ENCODE measurements around the gene ORC3. TPM values are rescaled to one million over a fixed set of nuclear protein-coding genes. Genes with fewer than 3 reads are reported as not detected.
"Not testable (repeated sequence)": the region's sequence is repeated elsewhere in the genome, so short reads cannot be mapped to it uniquely, and the experiment has no call there.

Gene ORC3
- total RNA-seq, 4 donors from 2014 or later = 11.4 to 21.6 (median 13.9) TPM

DNA sequence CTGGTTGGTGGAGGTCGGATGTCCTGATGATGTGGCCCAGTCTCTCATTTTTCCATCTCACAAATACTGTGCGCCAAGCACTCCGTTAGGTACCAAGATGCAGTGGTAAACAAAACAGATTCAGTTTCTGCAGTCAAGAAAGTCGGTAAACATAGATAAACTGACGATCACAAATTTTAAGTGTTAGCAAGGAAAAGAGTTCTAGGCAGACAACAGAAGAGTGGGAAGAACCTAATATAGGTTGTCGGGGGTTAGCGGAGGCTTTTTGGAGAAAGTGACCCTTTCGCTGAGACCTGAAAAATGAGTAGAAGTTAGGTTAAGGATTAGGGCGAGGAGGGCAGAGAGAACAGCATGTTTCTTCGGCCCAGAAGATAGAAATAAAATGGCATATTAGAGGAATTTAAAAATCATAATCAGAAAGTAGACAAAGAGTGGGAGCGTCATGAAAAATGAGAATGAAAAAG, 514 bp downstream of the ORC3 start:
- DNase-seq (ENCODE audit: low spot score) (no peak), ATAC-seq (ENCODE audit: low FRiP score) (no peak)
- TF ChIP-seq, protein P1, sequence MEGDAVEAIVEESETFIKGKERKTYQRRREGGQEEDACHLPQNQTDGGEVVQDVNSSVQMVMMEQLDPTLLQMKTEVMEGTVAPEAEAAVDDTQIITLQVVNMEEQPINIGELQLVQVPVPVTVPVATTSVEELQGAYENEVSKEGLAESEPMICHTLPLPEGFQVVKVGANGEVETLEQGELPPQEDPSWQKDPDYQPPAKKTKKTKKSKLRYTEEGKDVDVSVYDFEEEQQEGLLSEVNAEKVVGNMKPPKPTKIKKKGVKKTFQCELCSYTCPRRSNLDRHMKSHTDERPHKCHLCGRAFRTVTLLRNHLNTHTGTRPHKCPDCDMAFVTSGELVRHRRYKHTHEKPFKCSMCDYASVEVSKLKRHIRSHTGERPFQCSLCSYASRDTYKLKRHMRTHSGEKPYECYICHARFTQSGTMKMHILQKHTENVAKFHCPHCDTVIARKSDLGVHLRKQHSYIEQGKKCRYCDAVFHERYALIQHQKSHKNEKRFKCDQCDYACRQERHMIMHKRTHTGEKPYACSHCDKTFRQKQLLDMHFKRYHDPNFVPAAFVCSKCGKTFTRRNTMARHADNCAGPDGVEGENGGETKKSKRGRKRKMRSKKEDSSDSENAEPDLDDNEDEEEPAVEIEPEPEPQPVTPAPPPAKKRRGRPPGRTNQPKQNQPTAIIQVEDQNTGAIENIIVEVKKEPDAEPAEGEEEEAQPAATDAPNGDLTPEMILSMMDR (IDR thresholded peaks at IDR 0.05) = no peak

DNA sequence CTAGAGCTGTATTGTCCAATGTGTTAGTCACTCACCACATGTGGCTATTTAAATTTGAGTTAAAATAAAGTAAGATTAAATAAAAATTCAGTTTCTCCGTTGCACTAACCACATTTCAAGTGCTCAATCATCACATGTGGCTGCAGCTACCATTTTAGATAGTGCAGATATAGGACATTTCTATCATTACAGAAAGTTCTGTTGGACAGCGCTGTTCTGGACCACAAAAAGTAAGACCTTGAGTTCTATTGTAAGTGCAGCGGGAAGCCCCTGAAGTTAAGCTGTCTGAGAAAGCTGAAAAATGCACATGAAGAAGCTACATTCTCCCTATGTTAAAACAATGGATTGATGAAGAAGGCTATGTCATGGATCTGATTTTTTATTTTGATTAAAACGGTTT, 1.1 kb downstream of the ORC3 start:
- DNase-seq (ENCODE audit: low spot score) = no peak

DNA sequence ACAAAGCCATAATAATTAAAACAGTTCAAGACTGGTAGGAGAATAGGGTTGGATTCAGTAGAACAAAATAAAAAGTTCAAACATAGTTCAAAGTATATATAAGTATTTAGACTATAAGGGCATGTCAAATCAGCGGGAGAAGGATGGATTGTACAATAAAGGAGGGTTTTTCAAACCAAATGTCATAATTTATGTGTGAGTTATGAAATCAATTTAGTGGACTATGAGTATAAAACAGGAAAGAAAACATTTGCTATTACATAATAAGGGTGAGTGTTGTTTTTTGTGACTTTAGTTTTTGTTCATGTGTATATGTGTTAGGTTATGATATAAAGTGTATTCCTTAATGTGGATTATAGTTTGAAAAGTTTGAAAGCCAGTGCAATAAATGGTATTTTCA, 10.6 kb downstream of the ORC3 start:
- TF ChIP-seq, protein P1 (IDR thresholded peaks at IDR 0.05) = no peak

More for the DNA sequence above, 1.1 kb downstream of the ORC3 start:
- ATAC-seq (ENCODE audit: low FRiP score) = no peak
- TF ChIP-seq, protein P1 (IDR thresholded peaks at IDR 0.05) = no peak

DNA sequence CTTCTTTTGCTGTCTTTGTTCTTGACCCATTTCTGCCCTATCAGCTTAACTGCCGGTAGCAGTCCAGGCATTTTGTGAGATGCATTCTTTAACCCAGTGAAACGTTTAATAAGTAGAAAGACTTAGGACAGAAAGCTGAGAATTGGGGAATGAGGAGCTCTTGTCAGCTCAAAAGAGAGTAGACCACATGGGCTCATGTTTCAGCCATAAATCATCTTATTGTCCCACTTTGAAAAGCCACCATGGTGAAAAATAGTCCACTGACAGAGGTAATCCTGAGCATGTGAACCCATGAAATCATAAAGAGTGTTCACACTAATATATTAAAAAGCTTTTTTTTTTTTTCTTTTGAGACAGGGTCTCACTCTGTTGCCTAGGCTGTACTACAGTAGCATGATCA, 16.3 kb downstream of the ORC3 start:
- TF ChIP-seq, protein P1 (IDR thresholded peaks at IDR 0.05) = no peak
- DNase-seq (ENCODE audit: low spot score) (no peak), ATAC-seq (ENCODE audit: low FRiP score) (no peak)

More for the DNA sequence above, 10.6 kb downstream of the ORC3 start:
- ATAC-seq (ENCODE audit: low FRiP score) (no peak), DNase-seq (ENCODE audit: low spot score) (no peak)

DNA sequence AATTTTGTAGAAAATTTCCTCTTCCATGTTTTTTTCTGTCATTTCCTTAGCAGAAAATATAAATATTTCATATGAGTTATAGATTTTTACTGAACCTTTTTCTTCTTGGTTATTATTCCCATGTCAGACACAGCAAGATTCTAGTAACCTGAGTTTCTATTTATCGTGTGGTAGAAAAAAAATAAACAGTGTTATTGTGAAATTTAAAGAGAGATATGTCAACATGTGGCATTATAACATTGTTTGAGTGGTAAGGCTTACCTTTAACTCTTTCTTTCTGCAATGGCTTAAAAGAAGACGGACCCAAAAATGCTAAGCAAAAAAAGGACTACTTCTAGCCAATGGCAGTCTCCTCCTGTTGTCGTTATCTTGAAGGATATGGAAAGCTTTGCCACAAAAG, 18.9 kb downstream of the ORC3 start:
- ATAC-seq (ENCODE audit: low FRiP score) = no peak

DNA sequence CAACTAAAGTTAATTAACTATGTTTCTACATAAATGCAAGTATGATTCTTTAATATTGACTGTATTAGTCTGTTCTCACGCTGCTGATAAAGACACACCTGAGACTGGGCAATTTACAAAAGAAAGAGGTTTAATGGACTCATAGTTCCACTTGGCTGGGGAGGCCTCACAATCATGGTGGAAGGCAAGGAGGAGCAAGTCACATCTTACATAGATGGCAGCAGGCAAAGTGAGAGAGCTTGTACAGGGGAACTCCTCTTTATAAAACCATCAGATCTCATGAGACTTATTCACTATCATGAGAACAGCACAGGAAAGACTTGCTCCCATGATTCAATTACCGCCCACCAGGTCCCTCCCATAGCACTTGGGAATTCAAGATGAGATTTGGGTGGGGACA, 23.1 kb downstream of the ORC3 start:
- not testable (repeated sequence) for ATAC-seq (ENCODE audit: low FRiP score); DNase-seq (ENCODE audit: low spot score)

More for the DNA sequence above, 18.9 kb downstream of the ORC3 start:
- no peak for DNase-seq (ENCODE audit: low spot score)
- TF ChIP-seq, protein P1 (IDR thresholded peaks at IDR 0.05) = no peak

DNA sequence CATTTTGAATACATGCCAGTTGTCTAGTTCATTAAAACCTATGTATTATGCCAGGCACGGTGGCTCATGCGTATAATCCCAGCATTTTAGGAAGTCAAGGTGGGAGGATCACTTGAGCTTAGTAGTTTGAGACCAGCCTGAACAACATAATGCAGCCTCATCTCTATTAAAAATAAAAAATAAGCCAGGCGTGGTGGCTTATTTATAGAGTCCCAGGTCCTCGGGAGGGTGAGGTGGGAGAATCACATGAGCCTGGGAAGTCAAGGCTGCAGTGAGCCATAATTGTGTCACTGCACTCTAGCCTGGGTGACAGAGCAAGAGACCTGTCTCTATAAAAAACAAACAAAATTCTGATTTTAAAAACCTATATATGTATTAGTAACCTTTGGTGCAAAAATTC, 27.5 kb downstream of the ORC3 start:
- DNase-seq (ENCODE audit: low spot score) (no peak), ATAC-seq (ENCODE audit: low FRiP score) (no peak)
- TF ChIP-seq, protein P1 (IDR thresholded peaks at IDR 0.05) = no peak

DNA sequence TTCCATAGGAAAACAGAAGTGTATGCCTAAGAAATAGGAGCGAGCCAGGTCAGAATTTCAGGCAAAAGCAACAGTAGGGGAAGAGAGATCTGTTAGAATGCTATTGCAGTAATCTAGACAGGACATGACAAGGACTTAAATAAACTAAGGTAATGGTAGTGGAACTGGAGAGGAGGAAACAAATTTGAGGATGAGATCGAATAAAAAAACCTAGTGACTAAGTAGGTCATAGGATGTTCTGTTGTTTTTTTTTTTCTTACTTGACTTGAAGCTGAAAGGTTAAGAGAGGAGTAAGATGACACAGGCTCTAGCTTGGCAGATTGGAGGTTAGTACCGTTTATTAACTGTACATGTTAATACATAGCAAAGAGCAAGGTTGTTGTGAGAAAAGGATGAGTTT, 28.6 kb downstream of the ORC3 start:
- TF ChIP-seq, protein P1 (IDR thresholded peaks at IDR 0.05) = no peak
- DNase-seq (ENCODE audit: low spot score) = no peak
- ATAC-seq (ENCODE audit: low FRiP score) = no peak
